H1 (cell line): ENCODE measurements around the gene FGF4. TPM values are rescaled to one million over a fixed set of nuclear protein-coding genes. Genes with fewer than 3 reads are reported as not detected.

Experiments
- CTCF ChIA-PET: fragments of 300-600 bp; sonication (Branson Sonifier 250); formaldehyde crosslinking; loops from one replicate; lab custom pipeline; 2021; ENCODE audit not compliant: partially characterized antibody; lab: Charles Lee
- POLR2A ChIA-PET: fragments of 300-600 bp; sonication (Branson Sonifier 250); formaldehyde crosslinking; loops from one replicate; lab custom pipeline; 2021; ENCODE audit warnings: inconsistent platforms; ENCODE audit not compliant: partially characterized antibody; lab: Charles Lee
- DNase-seq, 2 experiments: peaks; one replicate each; pipeline versions ENCODE4 v3.0.0 to v3.0.0-alpha.2; 2010 to 2022; ENCODE audit warnings: low spot score in 2 of 2, low read depth in 1 of 2, mixed read lengths in 1 of 2
- FAIRE-seq: peaks from 2 replicates; lab custom pipeline; 2011; peaks lifted over from hg19 to GRCh38; lab: Jason Lieb, UNC
- H2AFZ ChIP-seq: 2 replicates; pipeline ENCODE4 v1.8.1; 2012; ENCODE audit warnings: low read length, inconsistent platforms
- H2AK5ac ChIP-seq: 2 replicates; pipeline ENCODE4 v1.6.1; 2013; ENCODE audit warnings: low read depth, low read length
- H2BK120ac ChIP-seq: replicated peaks from 2 replicates; pipeline ENCODE3; 2013; ENCODE audit warnings: low read depth, low read length, inconsistent platforms
- H2BK12ac ChIP-seq: 2 replicates; pipeline ENCODE4 v1.6.1; 2013; ENCODE audit warnings: low read depth, low read length
- H2BK15ac ChIP-seq: 2 replicates; pipeline ENCODE4 v1.6.1; 2013; ENCODE audit warnings: low read length
- H2BK20ac ChIP-seq: 2 replicates; pipeline ENCODE4 v1.6.1; 2013; ENCODE audit warnings: low read length
- H2BK5ac ChIP-seq: 2 replicates; pipeline ENCODE4 v1.6.1; 2013; ENCODE audit warnings: low read depth, low read length
- H3K14ac ChIP-seq: 2 replicates; pipeline ENCODE4 v1.6.1; 2013; ENCODE audit warnings: inconsistent platforms; ENCODE audit not compliant: insufficient read length
- H3K18ac ChIP-seq: 2 replicates; pipeline ENCODE4 v1.6.1; 2013; ENCODE audit warnings: low read length; ENCODE audit errors: extremely low read depth
- H3K23ac ChIP-seq: 2 replicates; pipeline ENCODE4 v1.6.1; 2013; ENCODE audit warnings: inconsistent platforms; ENCODE audit not compliant: insufficient read length
- H3K23me2 ChIP-seq: 2 replicates; pipeline ENCODE4 v1.6.1; 2013; ENCODE audit warnings: low read depth, low read length
- H3K27ac ChIP-seq: 2 replicates; pipeline ENCODE4 v1.6.1; 2011; ENCODE audit warnings: low read depth, low read length, inconsistent platforms
- H3K27me3 ChIP-seq, 4 experiments: replicated peaks in 1 of 4; 1 replicate in 1 of 4; 2 replicates in 3 of 4; pipeline versions ENCODE4 v1.6.1 to v1.8.1; 2011 to 2013; ENCODE audit warnings: low read length in 3 of 4, mild to moderate bottlenecking in 3 of 4, inconsistent platforms in 2 of 4, mixed read lengths in 2 of 4, moderate library complexity in 1 of 4; ENCODE audit not compliant: control insufficient read depth in 3 of 4, insufficient read depth in 3 of 4; ENCODE audit errors: extremely low read depth in 1 of 4
- H3K36me3 ChIP-seq, 4 experiments: 2 replicates each; pipeline versions ENCODE4 v1.6.1 to v1.8.1; 2011 to 2013; ENCODE audit warnings: mild to moderate bottlenecking in 4 of 4, low read length in 3 of 4, moderate library complexity in 2 of 4, control low read depth in 1 of 4, inconsistent platforms in 1 of 4; ENCODE audit not compliant: insufficient read depth in 4 of 4, control insufficient read depth in 2 of 4
- H3K4ac ChIP-seq: replicated peaks from 2 replicates; pipeline ENCODE3; 2013; ENCODE audit warnings: low read length, low read depth, mixed read lengths, inconsistent platforms; ENCODE audit not compliant: insufficient read length
- H3K4me1 ChIP-seq, 4 experiments: replicated peaks in 1 of 4; 1 replicate in 1 of 4; 2 replicates in 3 of 4; pipeline versions ENCODE4 v1.6.1 to v1.8.1; 2011 to 2013; ENCODE audit warnings: low read length in 3 of 4, inconsistent platforms in 2 of 4, mixed read lengths in 1 of 4; ENCODE audit not compliant: insufficient read depth in 4 of 4, control insufficient read depth in 3 of 4
- H3K4me2 ChIP-seq, 2 experiments: 2 replicates each; pipeline versions ENCODE4 v1.6.1 to v1.8.1; 2011 to 2013; ENCODE audit warnings: low read depth in 2 of 2, low read length in 2 of 2, control low read depth in 1 of 2, inconsistent platforms in 1 of 2, mild to moderate bottlenecking in 1 of 2; ENCODE audit not compliant: insufficient read depth in 1 of 2
- H3K4me3 ChIP-seq, 4 experiments: fragments of 200-600, 300-600 bp in 1 of 4; sonication (generic), shearing (Covaris generic), sonication (Bioruptor Twin) in 1 of 4; 2 replicates each; pipeline versions ENCODE4 v1.5.1 to v1.8.1; 2011 to 2016; ENCODE audit warnings: low read length in 4 of 4, low read depth in 3 of 4, control low read depth in 2 of 4, inconsistent platforms in 2 of 4, mild to moderate bottlenecking in 2 of 4, mixed read lengths in 1 of 4, moderate library complexity in 1 of 4; ENCODE audit not compliant: insufficient read depth in 2 of 4; ENCODE audit errors: extremely low read depth in 1 of 4
- H3K56ac ChIP-seq: replicated peaks from 2 replicates; pipeline ENCODE3; 2013; ENCODE audit warnings: low read depth, mild to moderate bottlenecking, mixed read lengths, low read length, inconsistent platforms; ENCODE audit not compliant: insufficient read length
- H3K79me1 ChIP-seq: 2 replicates; pipeline ENCODE4 v1.6.1; 2013; ENCODE audit warnings: low read depth, low read length, control low read depth
- H3K79me2 ChIP-seq, 2 experiments: 2 replicates each; pipeline versions ENCODE4 v1.6.1 to v1.8.1; 2012 to 2013; ENCODE audit warnings: low read length in 2 of 2, mild to moderate bottlenecking in 2 of 2, inconsistent platforms in 1 of 2; ENCODE audit not compliant: insufficient read depth in 2 of 2, control insufficient read depth in 1 of 2
- H3K9ac ChIP-seq, 4 experiments: replicated peaks in 1 of 4; 1 replicate in 1 of 4; 2 replicates in 3 of 4; pipeline versions ENCODE4 v1.6.1 to v1.8.1; 2011 to 2013; ENCODE audit warnings: low read depth in 3 of 4, low read length in 3 of 4, control low read depth in 2 of 4, mild to moderate bottlenecking in 2 of 4, moderate library complexity in 2 of 4, inconsistent platforms in 1 of 4; ENCODE audit errors: extremely low read depth in 1 of 4
- H3K9me3 ChIP-seq, 2 experiments: 2 replicates each; pipeline versions ENCODE4 v1.6.1 to v1.8.1; 2012 to 2013; ENCODE audit warnings: mild to moderate bottlenecking in 2 of 2, moderate library complexity in 2 of 2, control low read depth in 1 of 2, inconsistent platforms in 1 of 2, low read depth in 1 of 2, low read length in 1 of 2, mixed read lengths in 1 of 2; ENCODE audit not compliant: insufficient read depth in 2 of 2
- H4K20me1 ChIP-seq, 2 experiments: replicated peaks in 1 of 2; 2 replicates each; pipeline versions ENCODE3 to v1.8.1; 2011 to 2013; ENCODE audit warnings: inconsistent platforms in 2 of 2, low read length in 2 of 2, mild to moderate bottlenecking in 1 of 2; ENCODE audit not compliant: insufficient read depth in 2 of 2, control insufficient read depth in 1 of 2
- H4K5ac ChIP-seq: 2 replicates; pipeline ENCODE4 v1.6.1; 2013; ENCODE audit warnings: low read length, low read depth, mixed read lengths, inconsistent platforms; ENCODE audit not compliant: insufficient read length
- H4K8ac ChIP-seq: 2 replicates; pipeline ENCODE4 v1.8.0; 2013; ENCODE audit warnings: mild to moderate bottlenecking, moderate library complexity, low read length, inconsistent platforms; ENCODE audit not compliant: insufficient read depth; ENCODE audit errors: extremely low read depth
- H4K91ac ChIP-seq: replicated peaks from 2 replicates; pipeline ENCODE3; 2013; ENCODE audit warnings: low read length, mixed read lengths, inconsistent platforms; ENCODE audit not compliant: insufficient read length
- CREB1 ChIP-seq: IDR thresholded peaks from 2 replicates; pipeline ENCODE4 v1.6.1; 2012; ENCODE audit warnings: inconsistent platforms
- E2F6 ChIP-seq: IDR thresholded peaks from 2 replicates; pipeline ENCODE4 v1.6.1; 2012; ENCODE audit warnings: inconsistent platforms
- GABPA ChIP-seq: IDR thresholded peaks from 2 replicates; pipeline ENCODE4 v1.6.1; 2011; ENCODE audit warnings: mild to moderate bottlenecking, low read length, moderate library complexity, borderline replicate concordance; ENCODE audit not compliant: insufficient read depth
- GTF2F1 ChIP-seq: IDR thresholded peaks from 2 replicates; pipeline ENCODE4 v1.6.1; 2012; ENCODE audit warnings: low read depth, low read length, improper control_type of control experiment, borderline replicate concordance
- HDAC6 ChIP-seq: IDR thresholded peaks from one replicate; pipeline ENCODE4 v1.7.1; 2012; ENCODE audit warnings: low read depth, mild to moderate bottlenecking, inconsistent platforms, low read length, moderate library complexity
- JUN ChIP-seq: IDR thresholded peaks from 2 replicates; pipeline ENCODE4 v1.6.1; 2011; ENCODE audit warnings: low read depth, mild to moderate bottlenecking, improper control_type of control experiment, low read length
- JUND ChIP-seq: IDR thresholded peaks from 2 replicates; pipeline ENCODE4 v1.6.1; 2011; ENCODE audit warnings: mild to moderate bottlenecking, improper control_type of control experiment, low read length
- RBBP5 ChIP-seq: IDR thresholded peaks from 2 replicates; pipeline ENCODE4 v1.7.1; 2012; ENCODE audit warnings: low read depth, mild to moderate bottlenecking, inconsistent platforms, low read length, moderate library complexity, borderline replicate concordance
- RXRA ChIP-seq: IDR thresholded peaks from 2 replicates; pipeline ENCODE4 v1.6.1; 2011; ENCODE audit warnings: low read depth, mild to moderate bottlenecking, low read length, moderate library complexity; ENCODE audit not compliant: insufficient read depth
- WGBS, 2 experiments: shearing (Covaris generic) in 1 of 2; methylation state at CpG; one replicate each; pipeline versions ENCODE4 v1.1.6 to v1.1.7; 2013 to 2015; ENCODE audit warnings: low lambda C conversion rate in 2 of 2, mixed read lengths in 2 of 2, inconsistent platforms in 1 of 2, low coverage in 1 of 2, missing lambda C conversion rate in 1 of 2; ENCODE audit not compliant: insufficient replicate concordance in 2 of 2, insufficient coverage in 1 of 2, insufficient read length in 1 of 2; ENCODE audit errors: extremely low coverage in 1 of 2, missing lambda C conversion rate in 1 of 2; 5-methylcytosine and 5-hydroxymethylcytosine counted together
- polyA plus RNA-seq, 7 experiments: library from polyadenylated mRNA; depleted of rRNA in 3 of 7; stranded (reverse) in 5 of 7; unstranded in 2 of 7; fragments of >200 nt in 5 of 7; fragments of 200-250 nt in 2 of 7; gene quantifications; 1 replicate in 5 of 7; 2 replicates in 1 of 7; 4 replicates in 1 of 7; pipeline versions ENCODE4 v1.2.1 to v1.2.3, GENCODE V29; 2011 to 2013; ENCODE audit warnings: missing spikeins in 2 of 7, mixed read lengths in 2 of 7
- total RNA-seq: library from RNA; stranded (reverse); fragmentation: NEBNext Ultra II Directional; extraction: Animal tissue kit (Norgen Biotek cat#: 25700); gene quantifications from 2 replicates; pipeline ENCODE4 v1.2.1, GENCODE V29; 2021

The FGF4 gene
- total and polyA plus RNA-seq, 2 of the 8 experiments (the other 6 are each of a cell fraction or from before 2014, with no cell fraction given): 0.57 to 2.0 TPM

GRCh38 chr11:69726481-69726880, 48.7 kb downstream of the FGF4 start:
- no peak overlapping the region for H2BK20ac ChIP-seq
- no peak overlapping the region for H2BK12ac ChIP-seq
- no peak overlapping the region for H4K5ac ChIP-seq
- no peak overlapping the region for H2BK5ac ChIP-seq
- no peak overlapping the region for H2AFZ ChIP-seq
- no peak overlapping the region for H3K18ac ChIP-seq
- H2BK15ac ChIP-seq: no peak overlapping the region
- H3K14ac ChIP-seq: no peak overlapping the region
- DNase-seq (no peak), FAIRE-seq (no peak)
- H3K4ac ChIP-seq: no peak overlapping the region
- H2AK5ac ChIP-seq: no peak overlapping the region
- WGBS, 2 experiments: 86% methylated on average over 17 of the region's 18 CpGs; no CpG with 5 or more reads in 1 of the 2 experiments
- no peaks in the 10 kb centered on the region for H3K36me3 ChIP-seq
- no peak overlapping the region for H4K91ac ChIP-seq
- H3K9ac ChIP-seq: no peak overlapping the region
- H3K4me3 ChIP-seq: no peak overlapping the region
- no peaks in the 10 kb centered on the region; a peak in 2 of 7 replicates for H3K27me3 ChIP-seq
- ChIA-PET CTCF (interaction anchor here (0.8 to 20.5 kb wide), 5 partner anchors 8 to 184 kb away, joined by 3 to 197 read pairs (median 3); no protein-coding TSS in a partner anchor), POLR2A (no interaction called here)
- no peak overlapping the region for H2BK120ac ChIP-seq
- no peaks in the 10 kb centered on the region for H3K9me3 ChIP-seq
- no peak overlapping the region for H3K4me2 ChIP-seq
- H3K4me1 ChIP-seq: no peaks in the 10 kb centered on the region
- no peak overlapping the region for H4K8ac ChIP-seq
- no peaks in the 10 kb centered on the region for H3K23me2 ChIP-seq
- H3K79me1 ChIP-seq: no peaks in the 10 kb centered on the region
- no peak overlapping the region for H3K23ac ChIP-seq
- no peak overlapping the region for H3K56ac ChIP-seq
- H3K27ac ChIP-seq: no peak overlapping the region
- no peaks in the 10 kb centered on the region for H3K79me2 ChIP-seq
- H4K20me1 ChIP-seq: no peaks in the 10 kb centered on the region
- TF ChIP-seq GABPA (no peak), GTF2F1 (no peak), RBBP5 (no peak), E2F6 (no peak), JUND (no peak), RXRA (no peak), CREB1 (no peak), HDAC6 (no peak), JUN (no peak)
